ENCODE data around the gene CXCL12.

Gene CXCL12

DNA sequence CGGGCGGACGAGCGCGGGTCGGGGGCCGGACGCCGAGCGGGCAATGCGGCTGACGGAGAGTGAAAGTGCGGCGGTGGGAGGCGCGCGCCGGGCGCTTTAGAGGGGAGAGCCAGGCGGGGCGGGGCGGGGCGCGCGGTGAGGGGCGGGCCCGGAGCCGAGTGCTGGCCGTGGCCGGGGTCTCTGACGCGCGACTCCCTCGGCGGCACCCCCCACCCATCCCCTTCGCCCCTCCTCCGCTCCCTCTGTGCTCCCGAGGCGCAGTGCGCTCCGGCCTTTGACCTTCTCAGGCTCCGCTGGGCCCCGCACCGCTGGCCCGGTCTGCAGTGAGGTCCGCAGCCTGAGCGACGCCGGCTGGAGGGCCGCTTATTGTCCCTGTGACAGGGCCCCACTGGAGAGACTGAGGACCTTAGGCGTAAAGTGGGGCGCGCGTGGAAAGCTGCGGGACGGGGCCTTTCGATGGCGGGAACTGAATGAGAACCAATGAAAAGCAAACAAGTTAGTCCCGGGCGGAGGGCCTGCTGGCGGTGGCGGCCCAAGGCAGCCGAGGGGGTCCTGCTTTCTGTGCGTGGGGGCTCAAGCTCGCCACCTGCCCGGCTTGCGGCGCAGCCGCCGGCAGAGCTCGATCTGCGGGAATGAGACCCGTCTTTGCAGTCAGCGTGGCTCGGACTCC lies at the start of gene CXCL12:
Gene CXCL12, minus strand, starts transcription at position 72 of the 670 bp plus-strand sequence. CDS start 92 bp downstream, outside the sequence.
- DNase-seq (ENCODE audit: low read depth in 1 of 2, low spot score in 1 of 2), result no peak

DNA sequence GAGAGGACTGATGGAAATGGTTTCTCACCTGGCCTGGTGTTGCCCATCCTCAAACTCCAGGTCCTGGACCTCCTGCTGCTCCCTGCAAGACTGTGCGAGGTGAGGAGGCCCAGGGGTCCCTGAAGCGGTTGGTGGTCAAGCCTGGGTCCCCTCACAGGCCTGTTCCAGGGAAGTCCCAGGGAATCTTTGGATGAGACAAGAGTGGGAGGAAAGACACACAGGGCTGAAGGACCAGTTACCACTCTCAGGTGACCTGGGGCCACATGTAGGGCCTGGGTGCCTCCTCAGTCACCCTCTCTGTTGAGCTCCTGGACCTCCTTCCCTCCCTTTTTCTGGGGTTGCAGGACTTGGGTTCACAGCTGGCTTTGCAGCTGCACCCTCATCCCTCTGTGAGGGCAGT lies 42.6 kb upstream of the CXCL12 start:
- DNase-seq (ENCODE audit: low read depth in 1 of 2, low spot score in 1 of 2), result no peak

- DNase-seq (ENCODE audit: low read depth in 1 of 2, low spot score in 1 of 2), result no peak
These were observed 42.1 kb upstream of the CXCL12 start for GRCh38 chr10:44427037-44427436.

DNA sequence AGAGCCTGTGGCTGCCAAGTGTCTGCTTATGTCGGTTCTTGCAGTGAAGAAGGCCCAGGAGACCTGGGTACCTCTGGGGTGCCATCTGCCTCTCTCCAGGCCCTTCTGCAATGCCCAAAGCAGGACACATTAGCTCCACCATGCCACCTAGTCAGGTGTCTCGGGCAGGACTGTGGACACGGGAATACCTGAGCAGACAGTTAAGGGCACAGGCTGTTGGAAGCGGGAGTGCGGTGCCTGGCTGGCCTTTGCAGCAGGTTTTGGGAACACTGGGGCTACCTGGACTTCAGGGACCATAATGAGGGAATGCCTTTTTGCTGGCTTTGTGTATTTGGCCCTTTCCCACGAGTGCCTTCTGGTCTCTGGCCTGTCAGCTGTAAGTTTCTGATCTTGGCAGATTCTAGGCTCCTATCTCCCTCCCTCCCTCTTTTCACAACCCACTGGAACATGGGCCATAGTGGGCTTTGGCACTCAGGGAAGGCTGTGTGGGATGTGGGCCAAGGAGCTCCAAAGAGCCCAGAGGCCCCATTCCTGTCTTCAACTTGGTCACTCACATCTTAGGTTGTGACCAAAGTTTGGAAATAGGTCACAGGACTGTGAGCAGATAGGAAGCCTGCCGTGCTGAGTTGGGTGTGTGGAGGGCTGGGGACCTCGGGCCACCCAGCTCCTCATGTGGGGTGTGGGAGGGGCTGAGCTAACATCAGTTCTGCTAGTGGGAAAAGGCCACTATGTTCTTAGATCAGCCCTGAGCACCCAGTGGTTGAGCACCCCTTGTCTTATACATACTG lies 41.5 kb upstream of the CXCL12 start:
- no peak for DNase-seq (ENCODE audit: low read depth in 1 of 2, low spot score in 1 of 2)

- no peak for DNase-seq (ENCODE audit: low read depth in 1 of 2, low spot score in 1 of 2)
These were observed 40.6 kb upstream of the CXCL12 start for GRCh38 chr10:44425466-44425865.

DNA sequence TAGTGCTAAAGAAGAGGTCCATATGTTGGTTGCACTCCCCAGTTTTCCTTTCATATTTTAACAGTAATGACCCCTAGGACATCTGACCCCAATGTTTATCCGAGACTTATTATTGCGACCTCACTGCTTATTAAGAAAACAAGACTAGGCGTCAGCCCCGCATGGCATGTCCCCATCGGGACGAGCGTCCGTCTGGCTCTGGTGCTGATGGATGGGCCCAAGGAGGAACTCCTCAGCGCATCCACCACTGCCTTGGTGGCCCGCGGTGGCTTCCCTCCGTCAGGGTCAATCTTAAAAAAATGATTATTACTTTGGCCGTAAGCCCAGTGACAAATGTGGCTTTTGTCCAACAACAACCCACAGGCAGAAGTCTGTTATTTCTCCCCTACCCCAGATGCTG lies 40.1 kb upstream of the CXCL12 start:
- no peak for DNase-seq (ENCODE audit: low read depth in 1 of 2, low spot score in 1 of 2)

DNA sequence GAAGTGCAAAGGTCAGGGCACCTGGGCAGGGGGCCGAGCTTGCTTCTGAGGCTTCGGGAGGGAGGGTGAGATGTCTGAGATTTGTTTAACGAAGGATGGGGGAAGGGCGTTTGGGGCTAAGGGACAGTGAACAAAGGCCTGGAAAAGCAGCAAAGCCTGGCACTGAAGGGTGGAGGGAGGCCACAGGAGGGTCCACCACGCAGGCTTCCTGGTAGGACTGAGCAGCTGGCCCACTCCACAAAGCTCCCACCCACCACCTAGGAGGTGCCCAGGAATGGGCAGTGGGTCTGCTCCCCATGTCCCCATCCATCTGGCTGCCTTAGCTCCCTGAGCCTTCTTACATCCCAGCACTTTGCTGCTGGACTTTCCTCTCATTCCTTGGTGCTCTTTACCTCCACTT lies 39.4 kb upstream of the CXCL12 start:
- no peak for DNase-seq (ENCODE audit: low read depth in 1 of 2, low spot score in 1 of 2)

- no peak for DNase-seq (ENCODE audit: low read depth in 1 of 2, low spot score in 1 of 2)
These were observed 37.7 kb upstream of the CXCL12 start for GRCh38 chr10:44422570-44423101.

GRCh38 chr10:44422153-44422552 lies 37.3 kb upstream of the CXCL12 start:
- no peak for DNase-seq (ENCODE audit: low read depth in 1 of 2, low spot score in 1 of 2)

DNA sequence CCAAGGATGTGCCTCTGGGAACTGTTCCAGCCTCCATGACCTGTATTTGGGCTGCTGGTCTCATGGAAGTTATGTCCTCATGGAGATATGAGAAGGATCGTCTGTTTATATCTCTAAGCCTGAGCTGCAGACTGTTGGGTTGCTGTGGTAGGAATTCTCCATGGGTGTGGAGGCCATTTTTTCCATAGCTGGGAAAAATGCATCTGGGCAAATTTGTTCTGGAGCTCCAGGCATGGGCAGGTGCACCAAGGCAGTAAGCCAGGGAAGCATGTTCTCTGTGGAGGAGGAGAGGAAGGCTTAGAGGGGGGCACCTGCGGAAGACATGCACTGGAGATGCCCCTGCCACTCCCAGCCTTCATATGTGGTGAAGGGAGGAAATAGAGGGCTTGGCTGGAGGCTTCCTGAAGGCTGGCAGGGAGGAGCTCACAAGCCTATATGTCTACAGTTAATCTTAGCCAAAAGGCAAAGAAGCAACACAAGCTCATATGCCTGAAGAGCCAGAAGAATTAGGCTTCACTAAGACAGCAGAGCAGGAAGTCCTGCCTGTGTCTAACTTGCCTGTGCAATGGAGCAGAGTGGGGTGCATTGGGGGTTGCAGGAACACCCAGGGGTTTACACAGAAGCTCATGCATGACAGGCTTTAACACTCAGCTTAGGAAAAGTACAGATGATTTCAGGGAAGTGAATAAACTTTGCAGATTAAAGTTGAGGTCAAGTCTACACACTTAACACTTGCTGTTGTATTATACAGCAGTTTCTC lies 35.1 kb upstream of the CXCL12 start:
- no peak for DNase-seq (ENCODE audit: low read depth in 1 of 2, low spot score in 1 of 2)

GRCh38 chr10:44418637-44419036 lies 33.7 kb upstream of the CXCL12 start:
- DNase-seq (ENCODE audit: low read depth in 1 of 2, low spot score in 1 of 2), result no peak

DNA sequence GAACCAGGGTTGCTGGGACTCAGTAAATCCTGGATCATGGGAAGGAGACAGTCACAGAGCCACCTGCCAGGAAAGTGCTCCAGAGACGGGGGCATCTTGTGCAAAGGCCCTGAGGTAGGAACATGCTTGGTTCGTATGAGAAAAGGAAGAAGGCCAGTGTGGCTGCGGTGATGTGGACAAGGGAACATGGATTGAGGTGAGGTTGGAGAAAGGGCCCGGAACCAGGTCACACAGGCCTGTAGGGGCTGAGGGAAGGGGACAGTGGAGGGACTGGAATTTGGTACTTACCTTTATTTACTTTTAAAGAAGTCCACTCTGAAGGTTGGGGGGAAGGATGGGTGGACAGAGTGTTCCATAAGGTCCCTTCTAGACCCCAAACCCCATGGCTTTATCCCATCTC lies 32.9 kb upstream of the CXCL12 start:
- DNase-seq (ENCODE audit: low read depth in 1 of 2, low spot score in 1 of 2), result no peak

DNA sequence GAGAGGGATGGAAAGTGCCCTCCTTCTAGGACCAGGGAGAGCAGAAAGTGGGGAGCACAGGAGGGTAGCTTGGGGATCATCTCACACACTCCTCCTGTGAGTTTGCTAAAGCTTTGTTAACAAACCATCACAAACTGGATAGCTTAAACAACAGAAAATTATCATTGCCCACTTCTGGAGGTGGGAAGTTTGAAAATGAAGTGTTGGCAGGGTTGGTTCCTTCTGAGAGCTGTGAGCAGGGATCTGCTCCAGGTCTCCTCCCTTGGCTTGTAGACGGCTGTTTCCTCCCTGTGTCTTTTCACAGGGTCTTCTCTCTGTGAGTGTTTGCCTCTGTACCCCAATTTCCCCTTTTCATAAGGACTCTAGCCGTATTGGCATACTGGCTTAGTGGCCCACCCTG lies 32.0 kb upstream of the CXCL12 start:
- DNase-seq (ENCODE audit: low read depth in 1 of 2, low spot score in 1 of 2), result no peak

DNA sequence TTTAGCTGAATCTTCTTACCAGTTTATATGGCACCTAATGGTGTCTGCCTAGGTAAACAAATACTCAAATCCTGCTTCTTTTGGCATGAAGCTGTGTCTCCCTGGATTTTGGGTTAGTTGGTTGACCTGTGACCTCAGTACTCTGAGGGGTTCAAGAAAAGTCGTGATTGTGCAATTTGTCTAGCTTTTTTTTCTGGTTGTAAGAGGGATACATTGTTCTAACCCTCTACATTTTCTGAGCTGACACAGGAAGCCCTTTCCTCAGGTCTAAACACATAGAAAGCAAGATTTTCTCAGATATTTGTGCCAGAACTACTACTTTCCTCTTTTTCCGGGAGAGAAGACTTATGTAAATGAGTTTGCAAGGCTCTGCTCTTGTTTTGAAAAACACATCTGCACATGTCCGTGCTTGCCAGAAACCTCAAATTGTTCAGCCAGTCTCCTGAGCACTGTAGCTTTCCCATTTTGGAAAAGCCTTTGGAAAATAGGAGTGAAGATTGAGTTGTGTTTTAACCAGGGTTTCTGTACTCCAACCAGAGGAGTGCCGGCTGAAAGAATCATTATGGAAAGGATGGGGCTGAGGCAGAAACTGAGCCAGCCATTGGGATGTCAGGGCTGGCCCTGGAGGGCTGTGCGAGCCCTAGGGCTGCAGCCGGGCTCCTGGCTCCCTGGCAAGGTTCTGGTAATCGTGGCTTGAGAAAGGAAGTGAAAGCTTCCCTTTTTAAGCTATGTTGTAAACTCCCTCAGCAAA lies 31.3 kb upstream of the CXCL12 start:
- DNase-seq (ENCODE audit: low read depth in 1 of 2, low spot score in 1 of 2), result no peak

DNA sequence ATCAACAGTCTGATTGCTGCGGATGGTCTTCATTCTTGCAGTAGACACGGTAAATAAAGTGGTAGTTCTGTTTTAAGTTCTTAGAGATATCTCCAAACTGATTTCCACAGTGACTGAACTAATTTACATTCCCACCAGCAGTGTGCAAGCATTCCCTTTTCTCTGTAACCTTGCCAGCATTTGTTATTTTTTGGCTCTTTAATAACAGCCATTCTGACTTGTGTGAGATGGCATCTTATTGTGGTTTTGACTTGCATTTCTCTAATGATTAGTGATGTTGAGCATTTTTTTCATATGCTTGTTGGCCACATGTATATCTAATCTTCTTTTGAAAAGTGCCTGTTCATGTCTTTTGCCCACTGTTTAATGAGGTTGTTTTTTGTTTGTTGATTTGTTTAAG lies 30.2 kb upstream of the CXCL12 start:
- no peak for DNase-seq (ENCODE audit: low read depth in 1 of 2, low spot score in 1 of 2)

DNA sequence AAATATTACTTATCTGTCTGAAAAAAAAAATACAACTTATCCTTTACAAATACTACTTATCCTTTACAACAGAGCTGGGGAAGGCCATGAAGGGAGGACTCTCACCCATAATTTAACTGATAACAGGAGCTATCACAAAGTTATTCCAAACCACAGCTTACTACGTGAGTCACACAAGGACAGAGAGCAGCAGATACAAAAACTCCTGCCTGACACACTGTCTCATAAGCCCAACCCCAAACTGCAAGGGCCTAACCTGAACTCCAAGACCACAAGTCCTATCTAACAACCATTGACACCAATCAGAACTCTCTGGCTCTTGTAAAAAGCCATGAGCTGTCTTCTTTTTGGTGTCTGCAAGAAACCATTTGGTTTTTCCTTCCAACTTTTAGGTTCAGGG lies 28.5 kb upstream of the CXCL12 start:
- DNase-seq (ENCODE audit: low read depth in 1 of 2, low spot score in 1 of 2), result no peak

DNA sequence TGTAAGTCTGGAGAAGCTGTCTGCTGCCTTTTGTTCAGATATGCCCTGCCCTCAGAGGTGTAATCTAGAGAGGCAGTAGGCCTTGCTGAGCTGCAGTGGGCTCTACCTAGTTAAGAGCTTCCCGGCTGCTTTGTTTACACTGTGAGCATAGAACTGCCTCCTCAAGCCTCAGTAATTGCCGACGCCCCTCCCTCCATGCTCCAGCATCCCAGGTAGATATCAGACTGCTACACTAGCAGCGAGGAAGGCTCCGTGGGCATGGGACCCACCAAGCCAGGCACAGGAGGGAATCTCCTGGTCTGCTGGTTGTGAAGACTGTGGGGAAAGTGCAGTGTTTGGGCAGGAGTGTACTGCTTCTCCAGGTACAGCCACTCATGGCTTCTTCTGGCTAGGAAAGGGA lies 26.4 kb upstream of the CXCL12 start:
- no peak for DNase-seq (ENCODE audit: low read depth in 1 of 2, low spot score in 1 of 2)

GRCh38 chr10:44404741-44405437 lies 20.0 kb upstream of the CXCL12 start:
- DNase-seq (ENCODE audit: low read depth in 1 of 2, low spot score in 1 of 2), result no peak

- no peak for DNase-seq (ENCODE audit: low read depth in 1 of 2, low spot score in 1 of 2)
These were observed 17.7 kb upstream of the CXCL12 start for GRCh38 chr10:44402465-44403195.

- DNase-seq (ENCODE audit: low read depth in 1 of 2, low spot score in 1 of 2), result no peak
These were observed 15.6 kb upstream of the CXCL12 start for GRCh38 chr10:44400541-44400940.
